IMR-90 (cell line): ENCODE results near the gene ITSN1.

Experiments used
- BHLHE40 ChIP-seq: fragments of 150-350 bp; IDR thresholded peaks from 2 replicates; pipeline ENCODE4 v1.6.1; 2016; ENCODE audit warnings: mild to moderate bottlenecking, low read depth, low read length
- CEBPB ChIP-seq: IDR thresholded peaks from 2 replicates; pipeline ENCODE4 v1.6.1; 2012; ENCODE audit warnings: low read depth, low read length, improper control_type of control experiment
- CTCF ChIP-seq: conservative IDR thresholded peaks from 2 replicates; pipeline ENCODE4 v1.5.1; 2012; ENCODE audit warnings: mild to moderate bottlenecking, low read depth, low read length, improper control_type of control experiment
- ELK1 ChIP-seq: fragments of 150-350 bp; IDR thresholded peaks from 2 replicates; pipeline ENCODE4 v1.6.1; 2016; ENCODE audit warnings: low read depth, mild to moderate bottlenecking, low read length, moderate library complexity, borderline replicate concordance
- POLR2A ChIP-seq: IDR thresholded peaks from 2 replicates; pipeline ENCODE4 v1.6.1; 2012; ENCODE audit warnings: mild to moderate bottlenecking, low read depth, low read length
- SMC3 ChIP-seq: fragments of 150-350 bp; IDR thresholded peaks from 2 replicates; pipeline ENCODE4 v1.6.1; 2016; ENCODE audit warnings: low read depth, mild to moderate bottlenecking, antibody characterized with exemption, low read length, moderate library complexity

DNA sequence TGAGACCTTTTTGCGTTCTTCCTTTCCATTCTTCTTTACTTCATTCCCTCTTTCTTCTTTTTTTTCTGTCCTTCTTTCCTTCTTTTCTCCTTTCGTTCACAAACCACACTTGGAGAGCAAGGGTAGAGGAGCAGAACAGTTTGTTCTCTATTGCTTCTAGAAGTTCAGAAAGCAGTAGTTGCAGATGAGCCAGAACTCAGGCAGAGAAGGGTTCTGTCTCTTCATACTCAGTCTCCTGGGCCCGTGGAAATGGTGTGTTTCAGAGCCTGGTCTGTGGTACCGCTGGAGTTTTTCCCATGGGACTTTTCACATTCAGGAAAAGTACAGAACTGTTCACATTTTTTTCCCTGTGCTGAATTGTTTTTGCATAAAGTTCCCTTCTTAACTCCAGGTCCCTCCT lies 186.3 kb downstream of the ITSN1 start:
- TF ChIP-seq SMC3 (no peak), CTCF (no peak), BHLHE40 (no peak), POLR2A (no peak), ELK1 (no peak), CEBPB (no peak)
